Measurements from ENCODE around the gene CDH6.
A peak's percentile ranks its signal among the peaks of the same experiment; 100 is the strongest.

CDH6 gene

DNA sequence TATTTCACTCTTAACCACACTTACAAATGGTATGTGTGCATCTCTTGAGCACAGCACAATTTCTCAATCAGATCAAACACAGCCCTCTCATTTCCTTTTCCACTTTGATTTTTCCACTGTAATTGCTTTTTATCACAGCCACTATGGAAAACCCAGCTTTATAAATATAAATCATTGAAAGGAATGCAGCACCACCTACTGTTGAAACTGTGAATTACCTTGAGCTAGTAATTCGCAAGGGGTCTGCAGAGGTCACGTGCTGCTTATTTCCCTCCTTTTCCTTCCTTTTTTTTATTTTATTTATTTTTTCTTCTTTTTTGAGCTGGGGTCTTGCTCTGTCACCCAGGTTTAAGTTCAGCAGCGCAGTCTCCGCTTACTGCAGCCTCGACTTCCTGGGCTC, 76.9 kb downstream of the CDH6 start:
- Histone ChIP-seq H3K27ac (no peak overlapping the region), H3K4me2 (no peak overlapping the region), H4K20me1 (no peaks in the 10 kb centered on the region), H3K36me3 (no peaks in the 10 kb centered on the region), H3K9ac (no peak overlapping the region), H3K9me3 (no peaks in the 10 kb centered on the region), H3K4me1 (peaks cover 15% of the 10 kb centered on the region), H3K27me3 (no peaks in the 10 kb centered on the region), H3K4me3 (no peak overlapping the region)
- no peak for TF ChIP-seq Cebpa-rat (IDR thresholded peaks at IDR 0.05)

DNA sequence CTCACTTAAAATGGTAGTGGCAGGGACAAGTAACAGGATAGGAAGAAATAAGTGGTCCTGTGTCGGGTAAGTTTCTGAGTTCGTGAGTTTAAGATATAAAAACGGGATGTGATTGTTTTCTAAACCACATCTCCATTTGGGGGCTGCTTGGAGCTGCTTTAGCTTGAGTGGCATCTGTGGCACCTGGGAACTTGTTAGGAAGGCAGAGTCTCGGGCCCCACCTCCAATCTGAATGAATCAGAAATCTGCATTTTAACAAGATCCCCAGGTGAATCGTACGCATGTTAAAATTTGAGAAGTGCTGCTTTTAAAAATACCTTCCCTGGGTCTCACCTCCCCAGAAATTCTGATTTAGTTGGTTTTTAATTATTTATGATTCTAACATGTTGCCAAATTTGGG, 78.1 kb downstream of the CDH6 start:
- no peak overlapping the region for H3K27ac ChIP-seq

DNA sequence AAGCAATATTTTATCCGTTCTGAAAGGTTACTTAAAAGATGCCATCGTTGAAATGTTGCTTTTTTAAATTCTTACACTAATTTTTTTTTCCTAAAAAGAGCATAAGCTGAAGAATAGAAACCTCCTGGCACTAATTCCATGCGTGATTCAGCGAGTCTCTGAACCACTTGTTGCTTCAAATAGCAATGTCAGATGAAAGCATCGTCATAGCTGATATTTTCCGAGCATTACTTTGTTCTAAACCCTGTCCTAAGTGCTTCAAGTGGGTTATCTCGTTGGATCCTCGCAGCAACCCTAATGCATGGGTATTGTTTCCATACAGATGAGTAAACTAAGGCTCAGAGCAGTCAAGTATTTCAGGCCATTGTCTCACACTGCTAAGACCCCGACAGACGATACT, 79.7 kb downstream of the CDH6 start:
- no peak for TF ChIP-seq Cebpa-rat (IDR thresholded peaks at IDR 0.05)
- H3K4me2 ChIP-seq = peak overlapping the region; percentile 77
- H3K9me3 ChIP-seq = no peaks in the 10 kb centered on the region
- no peak overlapping the region for H3K9ac ChIP-seq
- H3K4me3 ChIP-seq = no peak overlapping the region
- no peaks in the 10 kb centered on the region for H4K20me1 ChIP-seq
- no peak overlapping the region for H3K27ac ChIP-seq
- H3K27me3 ChIP-seq = no peaks in the 10 kb centered on the region
- H3K4me1 ChIP-seq = peaks cover 15% of the 10 kb centered on the region
- no peaks in the 10 kb centered on the region for H3K36me3 ChIP-seq

More for the DNA sequence above, 78.1 kb downstream of the CDH6 start:
- peaks cover 15% of the 10 kb centered on the region for H3K4me1 ChIP-seq
- no peaks in the 10 kb centered on the region for H3K36me3 ChIP-seq
- no peak overlapping the region for H3K4me3 ChIP-seq
- no peaks in the 10 kb centered on the region for H4K20me1 ChIP-seq
- no peak overlapping the region for H3K9ac ChIP-seq
- H3K27me3 ChIP-seq = no peaks in the 10 kb centered on the region
- no peaks in the 10 kb centered on the region for H3K9me3 ChIP-seq
- no peak overlapping the region for H3K4me2 ChIP-seq
- no peak for TF ChIP-seq Cebpa-rat (IDR thresholded peaks at IDR 0.05)

DNA sequence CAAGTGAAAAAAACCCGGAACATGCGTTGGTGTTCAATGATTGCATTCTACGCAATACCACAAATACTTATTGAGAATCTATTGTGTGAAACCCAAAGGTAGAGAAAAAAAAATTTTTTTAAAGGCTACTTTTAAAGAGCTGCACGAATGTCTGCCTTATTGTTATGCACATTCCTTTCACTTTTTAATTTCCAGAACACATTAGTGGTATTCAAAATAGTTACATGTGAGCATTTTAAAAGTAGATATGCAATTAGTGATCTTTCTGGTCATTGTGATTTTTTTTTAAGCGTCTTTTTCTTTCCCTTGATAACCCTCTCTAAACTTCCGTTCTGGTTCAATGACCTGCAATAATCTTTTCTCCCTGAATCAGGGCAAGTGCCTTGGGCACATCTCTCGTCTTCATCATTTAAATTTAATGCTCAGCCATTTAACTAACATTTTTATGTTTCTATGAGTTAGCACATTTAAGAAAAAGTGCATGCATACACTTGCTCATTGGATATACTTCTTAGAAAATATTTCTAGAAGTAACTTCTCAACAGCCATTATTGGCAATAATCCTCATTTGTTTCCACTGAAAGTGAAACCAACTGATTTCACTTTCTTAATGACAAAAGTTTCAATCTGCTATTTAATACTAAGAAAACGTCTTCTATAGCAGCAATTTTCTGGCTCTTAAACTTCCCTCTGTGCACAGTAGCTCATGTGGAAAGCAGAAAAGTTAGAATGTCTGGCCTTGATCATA, 80.3 kb downstream of the CDH6 start:
- Histone ChIP-seq H4K20me1 (no peaks in the 10 kb centered on the region), H3K9me3 (no peaks in the 10 kb centered on the region), H3K36me3 (no peaks in the 10 kb centered on the region), H3K27me3 (no peaks in the 10 kb centered on the region), H3K4me3 (peak overlapping the region; percentile 27; the same call in 1 of the 2 replicates), H3K27ac (peak overlapping the region; percentile 72), H3K4me1 (peaks cover 15% of the 10 kb centered on the region), H3K9ac (no peak overlapping the region), H3K4me2 (peak overlapping the region; percentile 77)
- TF ChIP-seq Cebpa-rat (IDR thresholded peaks at IDR 0.05) = no peak

DNA sequence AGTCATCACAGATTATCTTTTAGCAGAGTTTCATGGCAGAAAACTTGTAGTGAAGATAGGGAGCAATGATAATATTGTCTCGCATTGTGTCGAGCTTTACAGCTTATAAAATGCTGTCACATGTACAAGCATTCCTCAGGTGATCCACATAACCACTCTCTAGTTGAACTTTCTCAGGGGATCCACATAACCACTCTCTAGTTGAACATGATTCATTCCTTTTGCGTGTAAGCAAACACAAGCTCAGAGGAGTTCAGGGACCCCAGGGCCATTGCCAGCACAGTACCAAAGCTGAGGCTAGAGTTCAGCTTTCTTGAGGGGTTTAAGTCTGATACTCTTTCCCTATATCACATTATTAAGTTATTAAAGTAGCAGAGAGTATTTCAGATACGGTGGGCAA, 86.7 kb downstream of the CDH6 start:
- no peak overlapping the region for H3K4me2 ChIP-seq
- H3K9ac ChIP-seq = no peak overlapping the region
- no peak for TF ChIP-seq Cebpa-rat (IDR thresholded peaks at IDR 0.05)
- no peak overlapping the region for H3K4me3 ChIP-seq
- no peaks in the 10 kb centered on the region for H3K27me3 ChIP-seq
- H3K36me3 ChIP-seq = no peaks in the 10 kb centered on the region
- no peaks in the 10 kb centered on the region for H4K20me1 ChIP-seq
- no peaks in the 10 kb centered on the region for H3K4me1 ChIP-seq
- no peak overlapping the region for H3K27ac ChIP-seq
- H3K9me3 ChIP-seq = no peaks in the 10 kb centered on the region

DNA sequence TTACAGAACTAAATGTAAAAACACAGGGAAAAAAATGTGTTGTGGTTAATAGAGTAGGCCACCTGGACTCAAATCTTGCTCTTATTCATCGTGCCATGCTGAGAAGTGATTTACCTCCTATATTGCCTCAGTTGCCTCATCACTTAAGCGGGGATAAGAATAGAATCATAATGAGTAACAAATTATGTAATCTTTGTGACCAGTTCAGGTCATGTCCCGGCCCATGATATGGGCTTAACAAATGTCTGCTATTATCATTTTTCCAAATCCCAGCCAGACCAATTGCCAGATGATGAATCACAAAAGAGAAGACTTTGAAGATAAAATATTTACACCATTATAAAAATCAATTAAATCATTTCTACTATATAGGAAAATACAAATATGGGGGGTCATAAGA, 89.8 kb downstream of the CDH6 start:
- Histone ChIP-seq H3K36me3 (no peaks in the 10 kb centered on the region), H3K4me1 (no peaks in the 10 kb centered on the region), H3K27me3 (no peaks in the 10 kb centered on the region), H3K4me3 (no peak overlapping the region), H3K27ac (no peak overlapping the region), H3K9me3 (no peaks in the 10 kb centered on the region), H4K20me1 (no peaks in the 10 kb centered on the region), H3K9ac (no peak overlapping the region), H3K4me2 (no peak overlapping the region)
- no peak for TF ChIP-seq Cebpa-rat (IDR thresholded peaks at IDR 0.05)

DNA sequence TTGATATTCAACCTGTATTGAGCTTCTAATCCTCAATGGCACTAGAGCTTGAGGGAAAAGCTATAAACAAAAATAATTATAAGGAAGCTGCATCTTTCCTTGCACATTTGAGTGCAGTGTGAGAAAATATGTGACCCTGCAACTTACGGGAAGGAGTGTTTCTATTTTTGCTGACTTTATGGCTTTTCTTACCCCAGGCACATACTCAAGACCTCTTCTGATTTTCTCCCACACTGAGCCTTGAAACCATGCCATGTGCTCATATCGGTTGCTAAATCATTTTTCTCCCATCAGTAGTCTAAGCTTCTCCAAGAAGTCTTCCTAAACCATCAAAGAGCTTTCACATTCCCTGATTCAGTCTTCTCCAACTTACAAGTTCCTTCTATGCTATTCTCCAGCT, 91.5 kb downstream of the CDH6 start:
- Histone ChIP-seq H3K27ac (no peak overlapping the region), H3K4me3 (no peak overlapping the region)

DNA sequence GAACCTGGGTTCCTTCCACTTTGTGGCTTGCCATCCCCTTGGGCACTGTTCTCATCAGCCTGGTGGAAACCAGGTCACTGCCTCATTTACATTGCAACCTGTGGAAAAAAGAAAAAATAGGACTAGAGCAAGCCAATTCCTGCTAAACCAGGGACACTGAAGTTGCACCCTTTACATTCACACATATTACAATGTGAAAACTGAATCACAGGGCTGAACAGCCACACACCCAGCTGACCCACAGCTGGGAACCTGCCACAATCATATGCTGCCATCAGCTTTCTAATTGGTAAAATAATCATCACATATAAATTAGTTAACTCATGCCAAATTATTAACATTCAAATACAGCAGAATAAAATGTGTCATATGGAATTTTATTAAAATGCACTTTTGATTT, 94.5 kb downstream of the CDH6 start:
- Histone ChIP-seq H4K20me1 (no peaks in the 10 kb centered on the region), H3K27me3 (no peaks in the 10 kb centered on the region), H3K9me3 (no peaks in the 10 kb centered on the region), H3K4me3 (no peak overlapping the region), H3K4me2 (peak overlapping the region; percentile 19; the same call in 1 of the 2 replicates), H3K9ac (no peak overlapping the region), H3K36me3 (no peaks in the 10 kb centered on the region), H3K27ac (no peak overlapping the region), H3K4me1 (no peaks in the 10 kb centered on the region)
- TF ChIP-seq Cebpa-rat (IDR thresholded peaks at IDR 0.05) = no peak

More for the DNA sequence above, 91.5 kb downstream of the CDH6 start:
- H3K4me1 ChIP-seq = no peaks in the 10 kb centered on the region
- H3K4me2 ChIP-seq = no peak overlapping the region
- no peak for TF ChIP-seq Cebpa-rat (IDR thresholded peaks at IDR 0.05)
- no peaks in the 10 kb centered on the region for H3K27me3 ChIP-seq
- no peak overlapping the region for H3K9ac ChIP-seq
- H4K20me1 ChIP-seq = no peaks in the 10 kb centered on the region
- no peaks in the 10 kb centered on the region for H3K36me3 ChIP-seq
- H3K9me3 ChIP-seq = no peaks in the 10 kb centered on the region

DNA sequence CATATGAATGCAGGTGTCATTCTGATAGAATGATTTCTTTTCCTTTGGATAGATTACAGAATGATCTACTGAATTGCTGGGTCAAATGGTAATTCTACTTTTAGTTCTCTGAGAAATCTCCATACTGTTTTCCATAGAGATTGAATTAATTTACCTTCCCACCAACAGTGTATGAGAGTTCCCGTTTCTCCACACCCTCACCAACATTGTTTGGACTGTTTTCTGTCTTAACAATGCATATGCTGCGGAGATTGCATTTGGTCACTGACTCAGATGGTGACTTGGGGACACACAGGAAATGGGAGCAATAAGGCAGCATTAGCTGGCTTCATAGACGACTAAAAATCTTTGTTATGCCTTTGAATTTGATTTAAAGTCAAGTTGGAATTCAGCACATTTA, 95.9 kb downstream of the CDH6 start:
- no peak overlapping the region for H3K27ac ChIP-seq
- TF ChIP-seq Cebpa-rat (IDR thresholded peaks at IDR 0.05) = no peak
- no peaks in the 10 kb centered on the region for H3K9me3 ChIP-seq
- no peak overlapping the region for H3K4me2 ChIP-seq
- H3K4me1 ChIP-seq = no peaks in the 10 kb centered on the region
- H3K4me3 ChIP-seq = no peak overlapping the region
- H3K27me3 ChIP-seq = no peaks in the 10 kb centered on the region
- H3K36me3 ChIP-seq = no peaks in the 10 kb centered on the region
- H3K9ac ChIP-seq = no peak overlapping the region
- no peaks in the 10 kb centered on the region for H4K20me1 ChIP-seq

DNA sequence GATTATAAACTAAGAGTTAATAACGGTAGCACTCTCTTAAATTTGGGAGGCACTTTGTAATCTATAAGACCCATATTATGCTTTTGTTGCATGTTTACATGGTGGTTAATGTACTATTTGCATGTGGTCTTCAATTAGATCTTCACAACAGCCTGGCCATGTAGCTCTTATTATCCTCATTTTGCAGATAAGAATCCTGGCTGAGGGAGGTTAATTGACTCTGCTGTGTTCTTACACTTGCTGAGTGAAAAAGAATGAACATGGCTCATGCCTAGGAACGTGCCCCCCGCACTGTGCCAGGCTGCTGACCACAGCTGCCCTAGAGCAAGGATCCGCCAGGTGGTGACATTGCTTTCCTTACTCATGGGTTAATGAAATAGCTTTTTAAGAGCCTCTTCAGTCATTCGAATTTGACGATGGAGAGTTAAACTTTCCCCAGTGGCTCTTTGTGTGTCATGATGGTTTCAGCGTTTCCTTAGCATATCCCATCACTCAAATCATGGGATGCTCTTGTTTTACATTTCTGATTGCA, 97.9 kb downstream of the CDH6 start:
- Histone ChIP-seq H3K9me3 (no peaks in the 10 kb centered on the region), H3K9ac (no peak overlapping the region), H3K36me3 (no peaks in the 10 kb centered on the region), H3K4me2 (no peak overlapping the region), H3K27me3 (no peaks in the 10 kb centered on the region), H3K27ac (no peak overlapping the region), H3K4me1 (no peaks in the 10 kb centered on the region), H3K4me3 (no peak overlapping the region), H4K20me1 (no peaks in the 10 kb centered on the region)
- no peak for TF ChIP-seq Cebpa-rat (IDR thresholded peaks at IDR 0.05)

Data from BLaER1 (cell line).